Stimulated activated naive CD8-positive, alpha-beta T cell treated with anti-CD3 and anti-CD28 coated beads, Interleukin-15, Interleukin-2, amounts not matched to agents 100 ng/mL and 50 ng/mL, for 24 hours (primary cell): ENCODE results near the gene FES.
A peak's percentile ranks its signal among the peaks of the same experiment; 100 is the strongest.

Experiments
- H3K27ac Mint-ChIP-seq: one replicate; pipeline ENCODE4 v1.8.0; 2021; ENCODE audit warnings: mild to moderate bottlenecking, mixed read lengths
- H3K27me3 Mint-ChIP-seq: one replicate; pipeline ENCODE4 v1.8.0; 2021; ENCODE audit warnings: mixed read lengths
- H3K36me3 Mint-ChIP-seq: one replicate; pipeline ENCODE4 v1.8.0; 2021; ENCODE audit warnings: low read depth, mixed read lengths
- H3K4me1 Mint-ChIP-seq: one replicate; pipeline ENCODE4 v1.8.0; 2021; ENCODE audit warnings: low read depth, mixed read lengths
- H3K4me3 Mint-ChIP-seq: one replicate; pipeline ENCODE4 v1.8.0; 2021; ENCODE audit warnings: mild to moderate bottlenecking, mixed read lengths
- H3K9me3 Mint-ChIP-seq: one replicate; pipeline ENCODE4 v1.8.0; 2021; ENCODE audit warnings: mixed read lengths

The FES gene

DNA sequence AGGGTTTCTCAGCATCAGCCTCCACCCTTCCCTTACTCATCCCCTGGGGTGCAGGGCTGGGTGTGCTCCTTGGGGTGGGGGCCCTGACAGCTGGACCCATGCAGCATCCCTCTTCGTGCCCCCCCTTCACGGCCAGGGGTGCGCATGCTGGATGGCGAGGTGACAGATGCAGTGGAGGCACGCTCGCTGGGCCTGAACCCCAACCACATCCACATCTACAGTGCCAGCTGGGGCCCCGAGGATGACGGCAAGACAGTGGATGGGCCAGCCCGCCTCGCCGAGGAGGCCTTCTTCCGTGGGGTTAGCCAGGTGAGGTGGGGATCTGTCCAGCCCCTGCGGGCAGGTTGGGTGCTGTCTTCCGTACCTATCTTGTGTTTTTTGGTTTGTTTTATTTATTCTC is 6.3 kb upstream of the FES start:
- H3K27me3 Mint-ChIP-seq: no peaks in the 10 kb centered on the region
- peaks cover 53% of the 10 kb centered on the region for H3K36me3 Mint-ChIP-seq
- H3K9me3 Mint-ChIP-seq: no peaks in the 10 kb centered on the region
- peaks cover 18% of the 10 kb centered on the region for H3K4me1 Mint-ChIP-seq
- H3K4me3 Mint-ChIP-seq: no peak overlapping the region
- H3K27ac Mint-ChIP-seq: no peak overlapping the region

DNA sequence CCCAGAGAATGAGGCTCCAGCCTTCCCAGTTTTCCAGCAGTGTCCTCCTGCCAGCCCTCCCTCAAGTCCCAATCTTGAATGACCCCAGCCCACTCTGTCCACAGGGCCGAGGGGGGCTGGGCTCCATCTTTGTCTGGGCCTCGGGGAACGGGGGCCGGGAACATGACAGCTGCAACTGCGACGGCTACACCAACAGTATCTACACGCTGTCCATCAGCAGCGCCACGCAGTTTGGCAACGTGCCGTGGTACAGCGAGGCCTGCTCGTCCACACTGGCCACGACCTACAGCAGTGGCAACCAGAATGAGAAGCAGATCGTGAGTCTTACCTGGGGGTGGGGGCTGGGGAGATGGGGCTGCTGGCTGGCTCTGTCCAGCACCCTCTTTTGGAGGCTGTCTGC is 5.6 kb upstream of the FES start:
- Mint-ChIP-seq H3K36me3 (peaks cover 49% of the 10 kb centered on the region), H3K4me1 (peaks cover 12% of the 10 kb centered on the region), H3K4me3 (no peak overlapping the region), H3K27me3 (no peaks in the 10 kb centered on the region), H3K27ac (no peak overlapping the region), H3K9me3 (no peaks in the 10 kb centered on the region)

DNA sequence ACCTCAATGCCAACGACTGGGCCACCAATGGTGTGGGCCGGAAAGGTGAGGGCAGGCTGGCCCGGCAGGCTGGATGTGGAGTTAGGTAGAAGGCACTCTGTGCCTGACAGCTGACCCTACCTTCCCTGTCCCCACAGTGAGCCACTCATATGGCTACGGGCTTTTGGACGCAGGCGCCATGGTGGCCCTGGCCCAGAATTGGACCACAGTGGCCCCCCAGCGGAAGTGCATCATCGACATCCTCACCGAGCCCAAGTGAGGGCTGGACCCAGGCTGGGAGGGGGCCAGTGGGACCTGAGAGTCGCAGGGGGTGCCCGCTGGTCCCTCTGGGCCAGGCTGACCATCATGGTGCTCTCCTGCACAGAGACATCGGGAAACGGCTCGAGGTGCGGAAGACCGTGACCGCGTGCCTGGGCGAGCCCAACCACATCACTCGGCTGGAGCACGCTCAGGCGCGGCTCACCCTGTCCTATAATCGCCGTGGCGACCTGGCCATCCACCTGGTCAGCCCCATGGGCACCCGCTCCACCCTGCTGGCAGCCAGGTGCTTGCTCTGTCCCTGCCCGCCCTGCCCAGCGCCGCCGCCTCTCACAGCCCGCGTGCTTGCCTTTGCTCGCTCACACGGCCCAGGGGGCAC is 4.5 kb upstream of the FES start:
- no peaks in the 10 kb centered on the region for H3K9me3 Mint-ChIP-seq
- peaks cover 2% of the 10 kb centered on the region for H3K4me1 Mint-ChIP-seq
- H3K27ac Mint-ChIP-seq: no peak overlapping the region
- H3K4me3 Mint-ChIP-seq: no peak overlapping the region
- peaks cover 46% of the 10 kb centered on the region for H3K36me3 Mint-ChIP-seq
- H3K27me3 Mint-ChIP-seq: no peaks in the 10 kb centered on the region

DNA sequence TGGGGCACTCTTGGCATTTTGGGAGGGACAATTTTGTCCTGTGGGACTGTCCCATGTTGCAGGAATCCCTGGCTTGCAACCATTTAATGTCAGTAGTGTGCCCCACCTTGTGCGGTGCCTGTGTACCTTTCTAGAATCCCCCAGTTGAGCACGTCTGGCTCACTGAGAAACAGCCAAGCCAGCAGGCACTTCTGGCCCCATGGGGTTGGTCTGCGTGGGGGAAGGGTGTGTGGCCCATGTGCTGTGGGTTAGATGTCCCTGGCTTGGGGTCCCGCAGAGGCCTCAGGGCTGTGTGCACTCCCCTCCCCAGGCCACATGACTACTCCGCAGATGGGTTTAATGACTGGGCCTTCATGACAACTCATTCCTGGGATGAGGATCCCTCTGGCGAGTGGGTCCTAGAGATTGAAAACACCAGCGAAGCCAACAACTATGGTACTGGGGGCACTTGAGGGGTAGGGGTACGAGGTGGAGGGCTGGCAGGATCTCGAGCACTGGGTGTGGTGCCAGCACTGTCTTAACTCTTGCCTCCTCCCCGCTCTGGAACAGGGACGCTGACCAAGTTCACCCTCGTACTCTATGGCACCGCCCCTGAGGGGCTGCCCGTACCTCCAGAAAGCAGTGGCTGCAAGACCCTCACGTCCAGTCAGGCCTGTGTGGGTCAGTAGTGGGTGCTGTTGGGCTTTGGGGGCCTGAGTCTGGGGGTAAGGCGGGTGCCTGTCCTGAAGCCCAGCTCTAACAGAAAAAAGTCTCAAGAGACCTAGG is 3.7 kb upstream of the FES start:
- peaks cover 41% of the 10 kb centered on the region for H3K36me3 Mint-ChIP-seq
- H3K27me3 Mint-ChIP-seq: no peaks in the 10 kb centered on the region
- H3K4me1 Mint-ChIP-seq: peaks cover 7% of the 10 kb centered on the region
- no peak overlapping the region for H3K4me3 Mint-ChIP-seq
- no peak overlapping the region for H3K27ac Mint-ChIP-seq
- H3K9me3 Mint-ChIP-seq: no peaks in the 10 kb centered on the region

DNA sequence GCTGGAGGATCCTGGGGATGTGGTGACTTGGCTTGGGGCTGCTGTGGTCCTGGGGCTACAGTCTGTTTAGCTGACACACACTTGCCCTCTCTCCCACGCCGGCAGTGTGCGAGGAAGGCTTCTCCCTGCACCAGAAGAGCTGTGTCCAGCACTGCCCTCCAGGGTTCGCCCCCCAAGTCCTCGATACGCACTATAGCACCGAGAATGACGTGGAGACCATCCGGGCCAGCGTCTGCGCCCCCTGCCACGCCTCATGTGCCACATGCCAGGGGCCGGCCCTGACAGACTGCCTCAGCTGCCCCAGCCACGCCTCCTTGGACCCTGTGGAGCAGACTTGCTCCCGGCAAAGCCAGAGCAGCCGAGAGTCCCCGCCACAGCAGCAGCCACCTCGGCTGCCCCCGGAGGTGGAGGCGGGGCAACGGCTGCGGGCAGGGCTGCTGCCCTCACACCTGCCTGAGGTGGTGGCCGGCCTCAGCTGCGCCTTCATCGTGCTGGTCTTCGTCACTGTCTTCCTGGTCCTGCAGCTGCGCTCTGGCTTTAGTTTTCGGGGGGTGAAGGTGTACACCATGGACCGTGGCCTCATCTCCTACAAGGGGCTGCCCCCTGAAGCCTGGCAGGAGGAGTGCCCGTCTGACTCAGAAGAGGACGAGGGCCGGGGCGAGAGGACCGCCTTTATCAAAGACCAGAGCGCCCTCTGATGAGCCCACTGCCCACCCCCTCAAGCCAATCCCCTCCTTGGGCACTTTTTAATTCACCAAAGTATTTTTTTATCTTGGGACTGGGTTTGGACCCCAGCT is 2.9 kb upstream of the FES start:
- H3K27me3 Mint-ChIP-seq: no peaks in the 10 kb centered on the region
- H3K4me3 Mint-ChIP-seq: no peak overlapping the region
- no peaks in the 10 kb centered on the region for H3K9me3 Mint-ChIP-seq
- peaks cover 15% of the 10 kb centered on the region for H3K4me1 Mint-ChIP-seq
- peaks cover 33% of the 10 kb centered on the region for H3K36me3 Mint-ChIP-seq
- H3K27ac Mint-ChIP-seq: no peak overlapping the region

DNA sequence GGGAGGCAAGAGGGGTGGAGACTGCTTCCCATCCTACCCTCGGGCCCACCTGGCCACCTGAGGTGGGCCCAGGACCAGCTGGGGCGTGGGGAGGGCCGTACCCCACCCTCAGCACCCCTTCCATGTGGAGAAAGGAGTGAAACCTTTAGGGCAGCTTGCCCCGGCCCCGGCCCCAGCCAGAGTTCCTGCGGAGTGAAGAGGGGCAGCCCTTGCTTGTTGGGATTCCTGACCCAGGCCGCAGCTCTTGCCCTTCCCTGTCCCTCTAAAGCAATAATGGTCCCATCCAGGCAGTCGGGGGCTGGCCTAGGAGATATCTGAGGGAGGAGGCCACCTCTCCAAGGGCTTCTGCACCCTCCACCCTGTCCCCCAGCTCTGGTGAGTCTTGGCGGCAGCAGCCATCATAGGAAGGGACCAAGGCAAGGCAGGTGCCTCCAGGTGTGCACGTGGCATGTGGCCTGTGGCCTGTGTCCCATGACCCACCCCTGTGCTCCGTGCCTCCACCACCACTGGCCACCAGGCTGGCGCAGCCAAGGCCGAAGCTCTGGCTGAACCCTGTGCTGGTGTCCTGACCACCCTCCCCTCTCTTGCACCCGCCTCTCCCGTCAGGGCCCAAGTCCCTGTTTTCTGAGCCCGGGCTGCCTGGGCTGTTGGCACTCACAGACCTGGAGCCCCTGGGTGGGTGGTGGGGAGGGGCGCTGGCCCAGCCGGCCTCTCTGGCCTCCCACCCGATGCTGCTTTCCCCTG is 2.2 kb upstream of the FES start:
- no peak overlapping the region for H3K4me3 Mint-ChIP-seq
- H3K4me1 Mint-ChIP-seq: peaks cover 15% of the 10 kb centered on the region
- no peaks in the 10 kb centered on the region for H3K27me3 Mint-ChIP-seq
- H3K27ac Mint-ChIP-seq: no peak overlapping the region
- H3K36me3 Mint-ChIP-seq: peaks cover 26% of the 10 kb centered on the region
- H3K9me3 Mint-ChIP-seq: no peaks in the 10 kb centered on the region

DNA sequence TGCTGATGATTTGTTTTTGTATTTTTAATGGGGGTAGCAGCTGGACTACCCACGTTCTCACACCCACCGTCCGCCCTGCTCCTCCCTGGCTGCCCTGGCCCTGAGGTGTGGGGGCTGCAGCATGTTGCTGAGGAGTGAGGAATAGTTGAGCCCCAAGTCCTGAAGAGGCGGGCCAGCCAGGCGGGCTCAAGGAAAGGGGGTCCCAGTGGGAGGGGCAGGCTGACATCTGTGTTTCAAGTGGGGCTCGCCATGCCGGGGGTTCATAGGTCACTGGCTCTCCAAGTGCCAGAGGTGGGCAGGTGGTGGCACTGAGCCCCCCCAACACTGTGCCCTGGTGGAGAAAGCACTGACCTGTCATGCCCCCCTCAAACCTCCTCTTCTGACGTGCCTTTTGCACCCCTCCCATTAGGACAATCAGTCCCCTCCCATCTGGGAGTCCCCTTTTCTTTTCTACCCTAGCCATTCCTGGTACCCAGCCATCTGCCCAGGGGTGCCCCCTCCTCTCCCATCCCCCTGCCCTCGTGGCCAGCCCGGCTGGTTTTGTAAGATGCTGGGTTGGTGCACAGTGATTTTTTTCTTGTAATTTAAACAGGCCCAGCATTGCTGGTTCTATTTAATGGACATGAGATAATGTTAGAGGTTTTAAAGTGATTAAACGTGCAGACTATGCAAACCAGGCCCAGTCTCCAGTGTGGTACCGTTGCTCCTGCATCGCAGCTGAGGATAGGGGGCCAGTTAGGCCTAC is 1.4 kb upstream of the FES start:
- H3K4me3 Mint-ChIP-seq: no peak overlapping the region
- no peaks in the 10 kb centered on the region for H3K27me3 Mint-ChIP-seq
- no peaks in the 10 kb centered on the region for H3K9me3 Mint-ChIP-seq
- H3K36me3 Mint-ChIP-seq: peaks cover 18% of the 10 kb centered on the region
- peak overlapping the region; percentile 40 for H3K27ac Mint-ChIP-seq
- peaks cover 15% of the 10 kb centered on the region for H3K4me1 Mint-ChIP-seq

- peak overlapping the region; percentile 10 for H3K4me3 Mint-ChIP-seq
- H3K27me3 Mint-ChIP-seq: no peaks in the 10 kb centered on the region
- H3K4me1 Mint-ChIP-seq: peaks cover 15% of the 10 kb centered on the region
- no peaks in the 10 kb centered on the region for H3K9me3 Mint-ChIP-seq
- peaks cover 12% of the 10 kb centered on the region for H3K36me3 Mint-ChIP-seq
- peak overlapping the region; percentile 40 for H3K27ac Mint-ChIP-seq
These were observed 753 bp upstream of the FES start for GRCh38 chr15:90883526-90883975.

- H3K4me1 Mint-ChIP-seq: peaks cover 15% of the 10 kb centered on the region
- H3K4me3 Mint-ChIP-seq: peak overlapping the region; percentile 49
- no peaks in the 10 kb centered on the region for H3K36me3 Mint-ChIP-seq
- H3K9me3 Mint-ChIP-seq: no peaks in the 10 kb centered on the region
- H3K27me3 Mint-ChIP-seq: no peaks in the 10 kb centered on the region
- peak overlapping the region; percentile 14 for H3K27ac Mint-ChIP-seq
These were observed 571 bp downstream of the FES start for GRCh38 chr15:90884719-90885431.

GRCh38 chr15:90885432-90886290 is 1.4 kb downstream of the FES start:
- H3K9me3 Mint-ChIP-seq: no peaks in the 10 kb centered on the region
- no peak overlapping the region for H3K27ac Mint-ChIP-seq
- peak overlapping the region; percentile 49 for H3K4me3 Mint-ChIP-seq
- H3K27me3 Mint-ChIP-seq: no peaks in the 10 kb centered on the region
- peaks cover 15% of the 10 kb centered on the region for H3K4me1 Mint-ChIP-seq
- no peaks in the 10 kb centered on the region for H3K36me3 Mint-ChIP-seq

DNA sequence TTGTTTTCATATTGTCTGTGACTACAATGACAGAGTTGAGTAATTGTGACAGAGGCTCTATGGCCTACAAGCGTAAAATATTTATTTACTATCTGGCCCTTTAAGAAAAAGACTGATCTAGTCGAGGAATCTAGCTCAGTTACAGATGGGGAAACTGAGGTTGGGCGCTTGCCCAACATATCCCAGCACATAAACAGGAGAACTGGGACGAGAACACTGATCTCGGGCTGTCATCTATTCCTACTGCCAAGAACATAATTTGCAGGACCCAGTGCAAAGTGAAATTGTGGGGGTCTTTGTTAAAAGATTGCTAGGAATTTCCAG is 1.9 kb downstream of the FES start:
- Mint-ChIP-seq H3K9me3 (no peaks in the 10 kb centered on the region), H3K4me3 (no peak overlapping the region), H3K4me1 (peaks cover 15% of the 10 kb centered on the region), H3K27me3 (no peaks in the 10 kb centered on the region), H3K36me3 (no peaks in the 10 kb centered on the region), H3K27ac (no peak overlapping the region)

- no peak overlapping the region for H3K27ac Mint-ChIP-seq
- H3K4me1 Mint-ChIP-seq: peaks cover 15% of the 10 kb centered on the region
- H3K9me3 Mint-ChIP-seq: no peaks in the 10 kb centered on the region
- no peaks in the 10 kb centered on the region for H3K36me3 Mint-ChIP-seq
- no peak overlapping the region for H3K4me3 Mint-ChIP-seq
- no peaks in the 10 kb centered on the region for H3K27me3 Mint-ChIP-seq
These were observed 2.8 kb downstream of the FES start for GRCh38 chr15:90887037-90887481.

DNA sequence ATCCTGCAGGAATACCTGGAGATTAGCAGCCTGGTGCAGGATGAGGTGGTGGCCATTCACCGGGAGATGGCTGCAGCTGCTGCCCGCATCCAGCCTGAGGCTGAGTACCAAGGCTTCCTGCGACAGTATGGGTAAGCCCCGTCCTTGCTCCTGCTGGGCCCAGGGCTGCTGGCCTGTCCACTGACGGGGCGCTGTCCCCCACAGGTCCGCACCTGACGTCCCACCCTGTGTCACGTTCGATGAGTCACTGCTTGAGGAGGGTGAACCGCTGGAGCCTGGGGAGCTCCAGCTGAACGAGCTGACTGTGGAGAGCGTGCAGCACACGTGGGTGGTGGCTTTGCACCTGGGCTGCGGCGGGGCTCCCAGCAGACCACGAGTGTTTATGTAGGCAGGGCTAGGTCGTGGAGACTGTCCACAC is 5.0 kb downstream of the FES start:
- Mint-ChIP-seq H3K27me3 (no peaks in the 10 kb centered on the region), H3K4me1 (peaks cover 15% of the 10 kb centered on the region), H3K4me3 (no peak overlapping the region), H3K9me3 (no peaks in the 10 kb centered on the region), H3K36me3 (no peaks in the 10 kb centered on the region), H3K27ac (no peak overlapping the region)
